Muscle layer of duodenum (tissue), 2 donors: ENCODE results near the gene TSPAN4.

Experiments used
- H3K27ac ChIP-seq: one replicate; pipeline ENCODE4 v1.7.0; 2013; ENCODE audit warnings: mild to moderate bottlenecking, low read length
- H3K27me3 ChIP-seq: one replicate; pipeline ENCODE4 v1.7.0; 2013; ENCODE audit warnings: low read depth, mild to moderate bottlenecking, control low read depth, low read length
- H3K36me3 ChIP-seq, 2 donors: one replicate each; pipeline ENCODE4 v1.7.0; 2013; ENCODE audit warnings: low read length in 2 of 2, control low read depth in 1 of 2, mild to moderate bottlenecking in 1 of 2; ENCODE audit not compliant: insufficient read depth in 2 of 2, control insufficient read depth in 1 of 2
- H3K4me1 ChIP-seq, 2 donors: one replicate each; pipeline ENCODE4 v1.7.0; 2013; ENCODE audit warnings: low read length in 2 of 2, mild to moderate bottlenecking in 2 of 2, control low read depth in 1 of 2, moderate library complexity in 1 of 2; ENCODE audit not compliant: insufficient read depth in 2 of 2, control insufficient read depth in 1 of 2
- H3K4me3 ChIP-seq, 2 donors: one replicate each; pipeline ENCODE4 v1.7.0; 2013; ENCODE audit warnings: low read length in 2 of 2, low read depth in 1 of 2, mild to moderate bottlenecking in 1 of 2
- H3K9me3 ChIP-seq, 2 donors: one replicate each; pipeline ENCODE4 v1.7.0; 2013; ENCODE audit warnings: low read length in 2 of 2, control low read depth in 1 of 2, mild to moderate bottlenecking in 1 of 2; ENCODE audit not compliant: control insufficient read depth in 1 of 2
- donor health status: healthy.

TSPAN4 gene

GRCh38 chr11:890794-891540 lies 48.3 kb downstream of the TSPAN4 start:
- H3K36me3 ChIP-seq = peaks cover 0 to 34% of the 10 kb centered on the region in 2 donors
- no peak overlapping the region for H3K4me3 ChIP-seq
- H3K9me3 ChIP-seq = no peaks in the 10 kb centered on the region
- H3K27ac ChIP-seq = no peak overlapping the region
- H3K27me3 ChIP-seq = no peaks in the 10 kb centered on the region
- H3K4me1 ChIP-seq = no peaks in the 10 kb centered on the region

- peaks cover 0 to 16% of the 10 kb centered on the region in 2 donors for H3K36me3 ChIP-seq
- no peaks in the 10 kb centered on the region for H3K9me3 ChIP-seq
- H3K27ac ChIP-seq = no peak overlapping the region
- peaks cover 0 to 7% of the 10 kb centered on the region in 2 donors for H3K4me1 ChIP-seq
- no peaks in the 10 kb centered on the region for H3K27me3 ChIP-seq
- no peak overlapping the region for H3K4me3 ChIP-seq
Observed at GRCh38 chr11:893008-893654, 50.5 kb downstream of the TSPAN4 start.

DNA sequence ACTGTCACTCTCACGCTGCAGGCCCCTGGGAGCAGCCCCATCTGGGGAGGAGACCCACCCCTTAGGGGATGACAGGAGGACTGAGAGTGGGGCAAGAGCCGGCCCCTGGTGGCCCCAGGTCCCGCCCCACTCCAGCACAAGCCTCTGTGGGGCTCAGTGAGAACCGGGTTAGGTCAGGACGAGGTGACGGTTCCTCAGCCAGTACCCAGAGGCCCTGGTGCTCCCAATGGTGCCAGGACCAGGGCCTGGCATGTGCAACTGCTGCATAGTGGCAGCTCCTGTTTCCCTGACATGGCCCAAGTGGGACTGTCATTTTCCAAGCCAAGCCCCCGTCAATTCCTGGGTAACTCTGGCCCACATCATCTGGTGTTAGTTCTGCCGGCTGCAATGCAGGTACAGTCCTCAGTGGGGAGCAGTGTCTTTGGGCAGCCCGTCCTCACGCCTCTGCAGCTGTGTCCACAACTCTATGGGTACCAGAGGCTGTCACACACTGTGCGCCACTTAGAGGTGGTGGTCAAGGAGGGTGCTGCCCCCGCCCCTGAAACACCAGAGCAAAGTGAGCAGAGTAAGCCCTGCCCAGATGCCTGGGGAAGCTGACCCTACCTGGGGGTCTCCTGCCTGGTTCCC lies 52.0 kb downstream of the TSPAN4 start:
- Histone ChIP-seq H3K9me3 (no peaks in the 10 kb centered on the region), H3K27me3 (no peaks in the 10 kb centered on the region), H3K27ac (no peak overlapping the region), H3K4me3 (no peak overlapping the region), H3K36me3 (peaks cover under 1 to 18% of the 10 kb centered on the region in 2 donors), H3K4me1 (peaks cover 0 to 12% of the 10 kb centered on the region in 2 donors)

GRCh38 chr11:895331-896110 lies 52.9 kb downstream of the TSPAN4 start:
- H3K4me3 ChIP-seq = no peak overlapping the region
- H3K9me3 ChIP-seq = no peaks in the 10 kb centered on the region
- peaks cover 0 to 12% of the 10 kb centered on the region in 2 donors for H3K4me1 ChIP-seq
- no peak overlapping the region for H3K27ac ChIP-seq
- H3K36me3 ChIP-seq = peaks cover 4 to 23% of the 10 kb centered on the region in 2 donors
- no peaks in the 10 kb centered on the region for H3K27me3 ChIP-seq

DNA sequence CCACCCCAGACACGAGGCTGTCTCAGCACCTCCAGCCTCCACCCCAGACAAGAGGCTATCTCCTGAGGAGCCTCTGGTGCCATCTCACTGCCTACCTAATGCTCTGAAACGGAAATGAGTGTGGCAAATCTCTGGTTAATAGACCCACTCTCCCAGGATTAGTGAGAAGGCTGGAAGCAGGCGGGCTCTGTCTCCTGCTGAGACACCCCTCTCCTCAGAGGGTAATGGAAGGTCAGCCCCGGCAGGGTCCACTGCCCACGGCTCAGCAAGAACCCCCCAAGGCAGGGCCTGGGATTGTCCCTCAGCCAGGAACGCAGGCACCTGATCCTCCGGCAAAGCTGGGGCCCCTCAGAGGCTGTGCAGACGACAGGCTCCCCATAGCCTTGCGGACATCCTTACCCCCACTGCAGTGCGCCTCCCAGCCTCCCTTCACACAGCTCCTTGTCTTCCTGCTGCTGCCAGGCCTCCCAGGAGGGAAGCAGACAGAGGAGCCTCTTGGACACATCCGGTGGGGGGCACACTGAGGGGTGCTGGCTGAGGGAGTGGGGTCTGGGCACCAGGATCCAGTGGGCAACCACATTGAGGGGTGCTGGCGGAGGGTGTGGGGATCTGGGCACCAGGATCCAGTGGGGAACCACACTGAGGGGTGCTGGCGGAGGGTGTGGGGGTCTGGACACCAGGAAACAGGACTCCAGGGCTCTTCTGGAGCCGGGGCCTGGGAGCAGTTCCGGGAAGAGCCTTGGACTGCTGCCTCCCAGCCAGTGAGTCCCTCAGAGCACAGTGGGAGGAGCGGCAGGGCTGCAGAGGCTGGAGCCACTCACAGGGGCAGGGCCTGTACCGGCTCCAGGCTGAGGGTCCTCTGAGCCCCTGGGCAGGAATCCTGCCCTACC lies 54.8 kb downstream of the TSPAN4 start:
- Histone ChIP-seq H3K27ac (no peak overlapping the region), H3K27me3 (no peaks in the 10 kb centered on the region), H3K9me3 (no peaks in the 10 kb centered on the region), H3K4me1 (peaks cover 0 to 12% of the 10 kb centered on the region in 2 donors), H3K4me3 (no peak overlapping the region), H3K36me3 (peaks cover 18 to 42% of the 10 kb centered on the region in 2 donors)

GRCh38 chr11:898143-898511 lies 55.5 kb downstream of the TSPAN4 start:
- Histone ChIP-seq H3K36me3 (peaks cover 22 to 49% of the 10 kb centered on the region in 2 donors), H3K9me3 (no peaks in the 10 kb centered on the region), H3K27me3 (no peaks in the 10 kb centered on the region), H3K27ac (no peak overlapping the region), H3K4me1 (peaks cover 0 to 12% of the 10 kb centered on the region in 2 donors), H3K4me3 (no peak overlapping the region)

DNA sequence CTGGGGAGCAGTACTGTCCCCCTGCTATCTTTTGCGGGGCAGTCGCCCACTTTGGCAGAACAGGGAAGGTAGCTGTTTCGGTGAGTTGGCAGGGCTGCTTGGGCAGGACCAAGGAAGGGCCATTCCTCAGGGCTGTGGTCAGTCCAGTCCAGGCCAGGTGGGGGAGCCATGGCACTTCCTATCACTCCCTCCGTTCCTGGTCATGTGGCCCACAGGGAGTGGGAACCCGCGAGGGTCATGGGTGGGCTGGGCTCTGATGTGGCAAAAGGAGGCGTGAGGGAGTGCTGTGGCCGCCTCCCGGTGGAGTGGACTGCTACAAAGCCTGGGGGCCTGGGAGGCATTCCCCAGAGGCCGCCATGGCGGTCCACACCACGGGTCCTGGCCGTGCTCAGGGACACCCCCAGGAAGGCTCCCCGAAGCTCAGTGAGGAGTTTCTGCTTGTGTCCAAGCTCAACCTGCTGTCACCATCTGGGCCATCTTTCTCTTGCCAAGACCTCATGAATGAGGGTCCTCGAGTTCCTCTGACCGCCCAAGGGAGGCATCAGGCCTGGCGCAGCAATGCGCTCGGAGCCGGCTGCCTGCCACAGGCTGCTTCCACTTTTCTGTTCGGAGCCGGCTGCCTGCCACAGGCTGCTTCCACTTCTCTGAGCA lies 56.0 kb downstream of the TSPAN4 start:
- Histone ChIP-seq H3K27ac (no peak overlapping the region), H3K9me3 (no peaks in the 10 kb centered on the region), H3K4me3 (no peak overlapping the region), H3K36me3 (peaks cover 22 to 54% of the 10 kb centered on the region in 2 donors), H3K4me1 (peaks cover 0 to 12% of the 10 kb centered on the region in 2 donors), H3K27me3 (no peaks in the 10 kb centered on the region)

DNA sequence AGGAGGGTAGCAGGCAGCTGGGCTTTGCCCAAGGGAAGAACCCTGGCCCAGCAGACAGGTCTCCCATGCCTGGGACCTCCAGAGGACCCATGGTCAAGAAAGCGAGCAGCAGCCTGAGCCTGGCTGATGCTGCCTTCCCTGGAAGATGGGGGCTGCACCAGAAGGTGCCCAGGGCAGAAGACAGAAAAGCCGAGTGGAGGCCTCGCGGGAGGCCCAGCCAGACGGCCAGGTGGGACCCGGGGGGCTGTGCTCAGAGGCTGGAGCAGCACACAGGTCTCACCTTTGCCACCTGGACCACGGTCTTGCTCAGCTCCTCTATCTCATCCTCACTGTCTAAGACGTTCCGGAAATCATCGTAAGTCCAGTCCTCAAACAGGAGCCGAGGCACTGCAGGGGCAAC lies 57.1 kb downstream of the TSPAN4 start:
- no peaks in the 10 kb centered on the region for H3K27me3 ChIP-seq
- H3K4me3 ChIP-seq = no peak overlapping the region
- H3K4me1 ChIP-seq = peaks cover 0 to 12% of the 10 kb centered on the region in 2 donors
- H3K27ac ChIP-seq = no peak overlapping the region
- peaks cover 31 to 64% of the 10 kb centered on the region in 2 donors for H3K36me3 ChIP-seq
- H3K9me3 ChIP-seq = no peaks in the 10 kb centered on the region

DNA sequence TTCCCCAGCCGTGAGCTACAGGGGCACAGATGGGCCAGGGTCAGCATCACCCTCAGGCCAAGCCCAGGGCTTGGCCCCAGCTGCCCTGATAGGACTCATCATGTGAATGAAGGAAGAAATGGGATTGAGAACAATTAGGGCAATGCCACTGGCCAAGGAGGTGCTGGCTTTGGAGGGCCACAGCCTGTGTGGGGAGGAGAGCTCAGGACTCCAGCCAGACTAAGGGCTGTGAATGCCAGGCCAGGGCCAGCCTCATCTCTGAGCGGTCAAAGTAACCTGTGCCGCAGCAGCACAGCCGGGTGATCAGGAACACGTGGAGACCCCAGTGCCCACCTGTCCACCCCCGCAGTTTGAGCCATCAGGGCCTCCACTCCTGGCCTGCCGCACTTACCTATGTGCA lies 57.9 kb downstream of the TSPAN4 start:
- peaks cover 0 to 12% of the 10 kb centered on the region in 2 donors for H3K4me1 ChIP-seq
- no peak overlapping the region for H3K27ac ChIP-seq
- no peaks in the 10 kb centered on the region for H3K27me3 ChIP-seq
- no peaks in the 10 kb centered on the region for H3K9me3 ChIP-seq
- no peak overlapping the region for H3K4me3 ChIP-seq
- peaks cover 31 to 68% of the 10 kb centered on the region in 2 donors for H3K36me3 ChIP-seq

- Histone ChIP-seq H3K9me3 (no peaks in the 10 kb centered on the region), H3K27me3 (no peaks in the 10 kb centered on the region), H3K27ac (no peak overlapping the region), H3K4me1 (peaks cover 0 to 12% of the 10 kb centered on the region in 2 donors), H3K36me3 (peaks cover 31 to 73% of the 10 kb centered on the region in 2 donors), H3K4me3 (no peak overlapping the region)
Observed at GRCh38 chr11:901452-902061, 58.9 kb downstream of the TSPAN4 start.
